Testis (tissue), 2 donors: ENCODE results near the gene SRL.

Experiments
- CTCF ChIP-seq, 3 experiments: fragments of 450-650 bp in 2 of 3; fragments of 200-600 bp in 1 of 3; sonication (generic) in 1 of 3; IDR thresholded peaks; one replicate each; pipeline ENCODE4 v1.5.1; 2016 to 2019; ENCODE audit warnings: antibody characterized with exemption in 3 of 3, mild to moderate bottlenecking in 2 of 3, moderate library complexity in 1 of 3
- POLR2A ChIP-seq: fragments of 450-650 bp; IDR thresholded peaks from one replicate; pipeline ENCODE4 v1.6.1; 2017; ENCODE audit warnings: antibody characterized with exemption, mild to moderate bottlenecking, moderate library complexity

GRCh38 chr16:4142268-4142667 lies 99.6 kb downstream of the SRL start:
- TF ChIP-seq CTCF (IDR thresholded peaks at IDR 0.05) (no peak), POLR2A (no peak)
